GM18870 (cell line): ENCODE results near the gene SRGAP3.

Experiments used
- ATAC-seq: cut with Tn5 transposase; IDR thresholded peaks from one replicate; pipeline ENCODE4 v1.9.1; 2021; ENCODE audit warnings: moderate library complexity; ENCODE audit not compliant: unreplicated experiment

SRGAP3 gene

DNA sequence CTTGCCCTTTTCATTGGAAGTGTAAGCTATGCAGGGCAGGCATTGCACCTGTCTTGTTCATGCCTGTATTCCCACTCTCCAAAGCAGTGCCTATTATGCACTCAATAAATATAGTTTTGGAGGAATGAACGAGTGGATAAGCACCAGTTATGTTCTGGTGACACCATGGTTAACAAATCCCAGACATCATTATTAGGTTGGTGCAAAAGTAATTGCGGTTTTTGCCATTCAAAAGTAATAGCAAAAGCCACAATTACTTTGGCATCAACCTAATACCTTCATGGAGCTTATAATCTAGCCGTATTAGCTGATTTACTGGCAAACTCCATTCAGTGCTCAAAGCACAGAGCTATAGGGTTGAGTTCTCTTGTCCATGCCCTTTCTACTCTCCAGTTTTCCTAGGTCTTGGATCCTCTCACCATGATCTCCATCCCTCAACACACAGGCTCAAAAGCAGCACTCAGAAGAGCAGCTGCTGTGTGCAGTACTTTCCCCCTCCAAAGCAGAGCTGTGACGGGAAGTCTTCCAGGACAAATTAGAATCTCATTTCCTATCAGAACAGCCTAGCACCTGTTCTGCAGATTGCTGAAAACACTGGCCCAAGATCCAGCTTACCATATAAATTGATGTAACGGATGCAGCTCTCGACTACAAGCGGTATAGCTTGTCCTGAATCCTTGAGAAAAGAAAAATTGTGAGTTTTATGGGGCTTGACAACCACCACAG is 223.0 kb downstream of the SRGAP3 start:
- ATAC-seq: no peak

DNA sequence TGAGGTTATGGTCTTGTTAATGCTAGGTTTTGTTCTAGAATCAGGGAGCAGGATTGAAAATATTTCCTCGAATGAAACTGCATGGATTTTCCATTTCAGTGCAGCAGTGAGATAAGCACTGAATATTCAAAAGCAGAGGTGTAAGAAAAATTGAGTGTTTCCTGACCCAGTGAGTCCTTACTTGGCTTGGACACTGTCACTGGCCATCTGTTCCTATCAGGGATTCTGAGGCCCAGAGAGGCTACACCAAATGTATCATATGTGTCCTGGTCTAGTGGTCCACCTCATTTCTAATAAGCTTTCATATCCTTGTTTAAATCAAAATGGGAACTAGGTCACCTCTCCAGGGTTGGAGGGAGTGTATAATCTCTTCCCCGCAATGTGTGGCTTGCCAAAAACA is 225.1 kb downstream of the SRGAP3 start:
- no peak for ATAC-seq

DNA sequence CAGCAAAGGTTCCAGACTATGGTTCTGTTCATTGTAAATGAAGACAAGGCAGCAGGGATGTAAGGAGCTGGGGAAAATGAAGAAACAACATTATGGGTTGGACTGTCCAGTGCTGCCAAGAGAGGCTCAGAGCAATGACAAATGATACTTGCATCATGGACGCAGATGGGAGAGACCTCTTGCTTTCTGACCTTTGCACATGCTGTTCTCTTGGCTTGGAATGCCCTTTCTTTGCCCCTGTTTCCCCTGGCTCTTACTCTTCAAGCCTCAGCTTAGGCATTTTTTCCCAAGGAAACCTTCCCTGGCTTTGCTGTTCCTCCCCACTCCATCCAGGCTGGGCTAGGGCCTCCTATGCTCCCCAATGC is 226.2 kb downstream of the SRGAP3 start:
- ATAC-seq: no peak

DNA sequence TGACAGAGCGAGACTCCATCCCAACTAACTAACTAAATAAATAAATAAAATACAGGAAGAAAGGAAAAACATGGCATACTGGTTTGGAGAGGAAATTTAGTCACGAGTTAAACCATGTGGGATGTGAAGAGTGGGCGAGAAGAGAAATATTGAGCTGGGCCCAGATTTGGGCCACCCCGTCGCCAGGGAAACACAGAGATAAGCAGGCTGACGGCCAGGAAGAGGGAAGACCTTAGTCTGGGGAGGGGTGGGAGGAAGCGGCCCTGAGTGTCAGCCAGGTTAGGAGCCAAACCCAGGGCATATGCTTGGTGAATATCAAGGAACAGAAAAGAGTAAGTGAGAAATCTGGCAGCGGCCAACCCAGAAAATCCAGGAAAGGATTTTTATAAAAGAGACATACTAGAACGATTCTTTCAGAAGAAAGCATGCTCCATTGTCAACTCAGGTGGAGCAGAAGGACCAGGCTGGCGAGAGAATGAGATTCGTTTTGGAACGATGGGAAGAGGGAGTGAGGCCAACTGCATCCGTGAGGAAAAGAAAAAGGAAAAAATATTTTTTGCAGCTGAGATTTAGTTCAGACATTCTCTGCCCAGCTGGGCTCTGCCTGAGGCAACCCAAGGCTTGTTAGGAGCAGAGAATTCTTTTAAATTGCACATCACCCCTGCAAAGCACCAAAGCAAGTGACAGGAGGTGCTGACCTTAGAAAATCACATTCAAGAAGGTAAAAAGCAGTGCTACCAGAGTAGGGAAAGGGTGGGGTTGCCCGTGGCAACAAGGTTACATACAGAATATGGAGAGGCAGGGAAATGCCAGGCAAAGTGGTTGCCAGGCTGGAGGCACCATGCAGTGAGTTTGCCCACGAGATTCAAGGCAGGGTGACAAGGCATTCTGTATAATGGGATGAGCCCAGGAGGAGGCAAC is 226.9 kb downstream of the SRGAP3 start:
- no peak for ATAC-seq

DNA sequence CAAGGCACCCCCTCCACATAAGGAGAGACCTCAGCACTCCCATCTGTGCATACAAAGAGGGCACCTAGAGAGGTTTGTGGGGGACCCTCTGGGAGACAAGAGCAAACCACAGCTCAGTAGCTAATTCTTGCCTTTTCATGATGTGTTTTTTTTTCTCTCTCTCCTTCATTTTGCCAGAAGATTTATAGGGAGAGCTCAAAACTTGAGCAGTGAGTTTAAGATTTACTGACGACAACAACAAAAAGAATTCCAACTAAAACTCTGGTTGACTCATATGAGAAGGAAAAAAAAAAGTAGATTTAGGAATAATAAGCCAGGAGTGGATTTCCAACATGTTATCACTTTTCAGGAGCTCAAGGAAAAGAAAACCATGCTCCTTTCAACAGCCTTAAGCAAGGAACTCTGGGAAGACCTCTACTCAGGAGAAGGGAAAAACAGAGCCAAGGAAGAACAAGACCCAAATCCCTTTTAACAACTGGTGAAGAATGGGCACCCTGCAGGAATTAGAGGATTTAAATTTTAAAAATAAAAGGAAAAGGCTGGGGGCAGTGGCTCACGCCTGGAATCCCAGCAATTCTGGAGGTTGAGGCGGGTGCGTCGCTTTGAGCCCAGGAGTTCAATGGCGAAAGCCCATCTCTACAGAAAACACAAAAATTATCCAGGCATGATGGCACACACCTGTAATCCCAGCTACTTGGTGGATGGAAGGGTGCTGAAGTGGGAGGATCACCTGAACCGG is 228.0 kb downstream of the SRGAP3 start:
- no peak for ATAC-seq

DNA sequence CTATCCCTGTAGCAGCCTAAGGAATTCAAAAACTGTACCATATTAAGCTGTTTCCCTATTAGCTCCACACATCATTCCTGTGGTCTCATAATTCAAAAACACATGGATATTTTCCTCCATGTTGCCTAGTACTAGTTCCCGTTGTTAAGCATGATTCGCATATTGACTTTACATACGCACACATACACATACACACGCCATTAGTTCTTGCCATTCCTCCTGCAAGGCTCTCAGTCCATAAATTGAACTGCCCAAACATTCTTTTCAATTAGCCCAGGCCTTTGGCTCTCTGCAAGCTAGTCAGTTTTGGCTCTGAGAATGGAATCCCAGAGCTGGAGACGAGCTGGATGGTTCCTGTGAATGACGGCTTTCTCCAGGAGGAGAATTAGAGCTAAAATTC is 229.0 kb downstream of the SRGAP3 start:
- ATAC-seq: no peak

DNA sequence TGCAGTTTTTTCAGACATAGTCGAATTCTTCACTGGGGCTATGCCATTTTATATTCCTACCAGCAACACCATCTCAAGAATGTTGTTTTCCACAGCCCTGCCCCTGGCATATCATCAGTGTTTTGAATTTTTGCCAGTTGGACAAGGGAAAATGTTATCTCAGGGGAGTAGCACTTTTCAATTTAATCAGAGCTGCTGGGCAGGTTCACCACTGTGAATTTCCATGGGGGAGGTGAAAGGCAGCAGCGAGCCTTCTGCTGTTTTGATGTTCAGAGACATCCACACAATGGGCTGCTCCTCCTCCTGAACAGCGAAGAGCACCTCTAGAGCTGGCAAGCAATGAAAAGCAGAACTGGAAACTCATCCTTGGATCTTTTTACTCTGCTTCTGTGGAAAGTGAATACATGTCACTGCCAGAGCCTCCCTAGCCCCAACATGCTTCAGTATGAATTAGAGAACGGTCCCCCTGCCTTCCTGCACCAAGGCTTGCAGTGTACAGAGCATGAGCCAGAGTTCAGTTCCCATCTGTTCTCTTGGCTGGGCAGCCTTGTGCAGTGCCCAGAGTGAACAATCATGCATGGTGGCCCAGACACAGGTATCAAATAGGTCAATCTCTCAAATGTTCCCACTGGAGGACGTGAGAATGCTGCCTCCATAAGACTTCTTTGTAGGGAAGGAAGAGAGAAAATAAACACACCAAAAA is 230.0 kb downstream of the SRGAP3 start:
- no peak for ATAC-seq

DNA sequence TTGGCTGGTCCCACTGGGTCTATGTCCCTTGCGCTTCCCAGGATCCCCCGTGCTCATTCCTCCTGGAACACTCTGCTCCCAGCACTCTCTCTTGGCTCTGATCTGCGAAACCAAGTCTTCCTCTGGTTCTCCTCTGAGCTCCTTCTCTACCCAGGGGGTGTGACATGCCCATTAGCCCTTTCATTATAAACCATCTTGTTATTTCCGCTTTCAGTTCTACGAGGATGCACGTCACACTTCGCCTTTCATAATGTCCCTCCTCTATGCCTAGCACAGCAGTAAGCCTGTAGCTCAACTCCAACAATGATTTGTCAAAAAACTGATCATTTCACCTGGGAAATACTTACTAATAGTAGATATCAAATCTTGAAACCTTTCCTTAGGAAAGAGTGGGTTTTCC is 234.2 kb downstream of the SRGAP3 start:
- ATAC-seq: no peak

DNA sequence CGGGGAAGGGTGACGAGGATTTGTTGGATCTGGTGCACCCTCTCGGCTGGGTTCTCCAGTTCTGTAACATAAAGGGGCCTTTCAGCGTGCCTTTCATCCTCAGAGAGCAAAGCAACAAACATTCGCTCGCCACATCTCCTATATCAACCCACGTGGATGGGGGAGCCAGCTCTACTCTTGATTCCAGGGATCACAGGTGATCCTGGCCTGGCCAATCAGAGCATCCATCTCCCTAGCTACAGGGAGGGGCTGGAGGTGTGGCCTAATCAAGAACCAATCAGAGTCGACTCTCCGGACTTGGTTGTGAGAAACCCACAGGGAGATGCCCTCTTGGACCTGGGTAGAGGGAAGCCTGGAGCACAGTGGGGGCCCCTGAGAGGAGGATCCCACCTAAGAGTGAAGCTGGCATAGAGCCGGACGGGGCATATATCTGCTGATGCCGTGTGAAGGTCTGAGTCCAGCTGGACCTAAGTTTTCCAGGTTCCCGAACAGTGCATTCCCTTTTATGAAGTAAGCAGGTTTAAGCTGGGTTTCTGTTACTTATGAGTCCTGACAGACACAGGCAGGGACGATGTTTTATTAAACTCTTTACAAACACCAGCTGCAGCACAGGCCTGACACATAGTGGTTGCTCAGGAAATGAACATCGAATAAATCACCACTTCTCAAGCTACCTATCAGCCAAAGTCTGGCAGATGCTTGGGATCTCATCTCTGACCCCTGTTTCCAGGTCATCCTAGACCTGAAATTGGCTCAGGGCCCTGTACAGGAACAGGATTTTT is 235.5 kb downstream of the SRGAP3 start:
- no peak for ATAC-seq

DNA sequence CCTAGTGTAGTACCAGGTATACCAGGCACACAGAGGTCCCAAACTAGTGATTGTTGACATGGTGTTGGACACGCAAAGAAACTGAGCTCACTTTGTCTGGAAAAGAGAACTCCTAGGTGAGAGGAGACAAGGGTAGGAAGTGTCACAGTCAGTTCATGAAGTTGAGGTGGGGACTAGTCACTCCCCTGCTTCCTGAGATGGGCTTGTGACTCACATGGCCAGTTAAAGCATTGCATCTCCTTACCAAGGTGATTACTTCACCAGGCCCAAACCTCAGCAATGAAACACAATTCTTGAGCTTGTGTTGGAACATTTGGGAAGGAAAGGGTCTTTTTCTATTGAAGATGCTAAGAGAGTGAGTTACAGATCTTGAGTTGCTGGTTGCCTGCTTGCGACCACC is 236.9 kb downstream of the SRGAP3 start:
- no peak for ATAC-seq

DNA sequence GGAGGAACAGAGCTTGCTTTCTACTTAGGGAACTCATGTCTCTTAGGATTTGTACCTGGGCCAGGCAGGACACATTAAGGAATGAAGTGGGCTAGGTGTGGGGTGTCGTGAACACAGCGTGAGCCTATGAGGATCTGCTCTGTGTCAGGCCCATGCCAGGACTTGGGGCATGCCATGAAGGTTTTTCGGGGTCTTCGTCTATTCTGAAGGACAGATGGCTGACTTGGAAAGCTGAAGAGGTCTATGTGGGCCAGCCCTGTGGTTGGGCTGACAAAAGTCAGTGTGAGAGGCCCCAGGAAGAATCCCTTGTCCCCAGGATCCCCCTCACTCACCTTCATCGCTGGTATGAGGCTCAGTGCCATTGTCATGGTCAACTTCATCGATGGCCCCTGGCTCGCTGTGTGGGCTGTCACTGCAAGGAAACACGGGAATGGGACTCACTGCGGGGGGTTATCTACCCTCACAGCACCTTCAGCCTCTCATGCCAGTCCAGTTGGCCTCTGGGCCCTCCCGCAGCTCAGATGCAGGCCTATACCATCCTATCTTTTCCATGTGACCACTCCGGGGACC is 239.4 kb downstream of the SRGAP3 start:
- no peak for ATAC-seq

DNA sequence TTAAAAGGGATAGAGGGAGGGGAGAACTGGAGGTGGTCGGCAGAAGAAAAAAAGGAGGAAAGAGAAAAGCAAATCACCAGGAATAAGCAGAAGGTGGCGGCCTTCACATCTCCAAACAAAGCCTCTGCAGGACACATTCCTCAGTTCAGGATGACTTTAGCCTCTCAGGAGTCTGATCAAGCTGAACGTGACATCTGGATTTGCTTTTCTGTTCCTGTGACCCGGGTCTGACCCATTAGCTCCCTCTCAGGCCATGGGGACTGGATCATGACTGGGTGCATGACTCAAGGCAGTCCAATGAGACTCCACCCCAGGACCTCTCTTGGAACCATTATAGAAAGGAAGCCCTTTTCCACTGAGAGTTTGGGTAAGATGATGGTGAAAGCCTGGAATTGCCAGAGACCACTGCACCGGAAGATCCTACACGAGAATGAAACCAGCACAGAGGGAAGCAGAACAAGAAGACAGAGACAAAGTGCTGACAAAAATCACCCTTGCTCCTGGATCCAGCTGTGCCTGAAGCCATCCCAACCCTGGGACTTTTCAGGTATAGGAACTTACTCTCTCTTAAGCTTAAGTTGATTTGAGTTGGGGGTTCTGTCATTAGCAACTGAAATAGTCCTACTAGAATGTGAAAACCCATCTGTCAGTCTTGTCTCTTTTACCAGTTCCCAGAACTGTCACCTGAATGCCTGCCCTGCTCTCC is 240.7 kb downstream of the SRGAP3 start:
- no peak for ATAC-seq

DNA sequence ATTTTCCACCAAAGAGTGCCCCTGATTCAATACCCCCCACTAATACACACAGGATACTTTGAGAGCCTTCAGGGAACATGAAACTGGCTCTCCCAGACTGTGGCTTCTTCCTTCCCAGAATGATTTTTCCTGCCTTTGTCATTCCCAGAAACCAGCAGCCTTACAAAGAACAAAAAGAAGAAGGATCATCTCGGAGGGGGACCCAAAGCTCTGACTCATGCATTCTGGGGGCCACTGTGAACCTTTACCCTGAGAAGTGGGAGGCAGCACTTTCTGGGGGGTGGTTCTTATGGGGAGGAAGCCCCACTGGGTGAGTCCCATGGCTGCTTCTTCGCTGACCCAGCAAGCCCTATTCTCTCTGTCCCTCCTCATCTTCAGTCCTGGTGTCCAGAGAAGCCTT is 241.5 kb downstream of the SRGAP3 start:
- no peak for ATAC-seq

DNA sequence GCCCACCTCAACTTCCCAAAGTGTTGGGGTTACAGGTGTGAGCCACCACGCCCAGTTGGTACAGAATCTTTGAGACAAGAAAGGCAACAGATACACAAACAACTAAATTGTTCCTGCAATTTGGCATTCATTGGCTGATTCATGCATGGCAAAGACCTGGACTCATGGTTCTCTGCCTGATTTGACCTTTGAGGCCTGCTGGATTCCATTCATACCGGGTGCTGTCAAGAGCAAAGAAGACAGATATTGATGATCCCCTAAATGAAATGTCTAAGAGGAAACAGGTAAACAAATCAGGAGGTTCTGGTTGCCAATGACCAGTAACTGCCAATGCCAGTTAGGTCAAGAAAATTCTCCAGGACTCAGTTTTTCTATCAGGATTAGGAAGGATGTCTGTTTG is 242.2 kb downstream of the SRGAP3 start:
- ATAC-seq: no peak

DNA sequence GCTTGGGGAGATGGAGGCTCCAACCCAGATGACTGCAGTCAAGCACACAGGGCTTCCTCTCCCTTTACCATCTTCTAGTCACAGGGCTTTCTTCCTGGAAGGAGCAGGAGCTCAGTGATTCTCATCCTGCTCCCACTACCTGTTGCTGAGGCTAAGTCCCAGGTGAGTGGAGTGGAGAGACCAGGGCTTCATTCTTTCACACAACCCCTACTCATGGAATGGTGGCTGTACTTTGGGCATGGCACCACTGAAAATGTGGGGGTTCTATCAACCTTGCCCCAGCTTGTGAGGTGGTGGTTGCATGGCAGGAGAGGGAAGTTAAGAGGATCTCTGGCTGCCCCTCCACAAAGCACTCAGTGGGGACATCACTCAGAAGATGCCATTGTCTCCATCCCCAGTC is 249.4 kb downstream of the SRGAP3 start:
- ATAC-seq: no peak

DNA sequence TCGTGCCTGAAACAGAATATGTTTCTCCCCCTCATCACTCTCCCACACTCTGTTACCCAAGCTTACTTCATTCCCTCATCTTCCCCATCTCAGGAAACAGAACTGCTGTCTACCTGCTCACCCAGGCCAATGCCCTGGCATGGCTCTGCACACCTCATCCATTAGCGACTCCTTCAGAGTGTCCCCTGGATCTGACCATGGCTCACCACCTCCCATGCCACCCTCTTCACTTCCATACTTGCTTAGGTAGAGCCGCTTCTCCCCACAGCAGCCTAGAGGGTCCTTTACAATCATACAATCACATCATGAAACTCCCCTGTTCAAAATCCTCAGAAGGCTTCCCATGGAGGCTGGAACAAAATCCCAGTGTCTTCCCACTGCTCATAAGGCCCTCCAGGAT is 252.3 kb downstream of the SRGAP3 start:
- ATAC-seq: no peak

DNA sequence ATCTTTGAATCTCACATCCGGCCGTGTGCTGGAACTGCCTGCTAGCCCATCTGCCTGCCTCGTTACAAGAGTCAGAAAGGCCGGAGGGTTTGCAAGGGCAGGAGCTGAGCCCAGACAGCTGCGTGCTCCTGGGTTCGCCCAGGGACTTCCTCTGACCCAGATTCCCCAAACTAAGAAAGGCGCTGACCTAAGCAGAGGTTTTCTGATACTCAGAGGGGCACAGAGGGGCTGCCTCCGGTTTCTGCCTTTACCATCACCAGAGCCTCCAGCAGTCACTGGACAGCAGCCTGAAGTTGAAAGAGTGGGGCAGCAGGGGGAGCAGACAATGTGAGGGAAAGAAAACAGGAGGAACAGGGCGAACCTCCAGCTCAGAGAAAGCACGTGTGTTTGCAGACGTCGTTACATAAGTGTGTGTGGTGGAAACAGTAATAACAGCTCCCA is 252.7 kb downstream of the SRGAP3 start:
- no peak for ATAC-seq

DNA sequence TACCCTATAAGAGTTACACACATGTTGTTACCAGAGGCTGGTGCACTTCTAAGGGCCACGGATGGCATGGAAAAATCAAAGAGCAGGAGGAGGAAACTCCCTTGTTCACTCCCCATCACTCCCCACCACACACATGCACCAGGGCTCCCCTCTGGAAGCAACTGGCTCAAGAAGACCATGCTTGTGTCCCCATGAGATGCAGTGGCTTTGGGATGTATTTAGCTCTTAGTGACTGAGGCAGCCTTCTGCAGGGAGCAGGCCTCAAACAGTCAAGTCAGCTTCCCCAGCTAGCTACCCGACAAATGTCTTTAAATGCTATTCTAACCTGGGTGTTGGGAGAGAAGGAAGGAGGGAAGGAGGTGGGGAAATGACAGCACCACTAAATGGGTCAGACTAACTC is 253.2 kb downstream of the SRGAP3 start:
- no peak for ATAC-seq

DNA sequence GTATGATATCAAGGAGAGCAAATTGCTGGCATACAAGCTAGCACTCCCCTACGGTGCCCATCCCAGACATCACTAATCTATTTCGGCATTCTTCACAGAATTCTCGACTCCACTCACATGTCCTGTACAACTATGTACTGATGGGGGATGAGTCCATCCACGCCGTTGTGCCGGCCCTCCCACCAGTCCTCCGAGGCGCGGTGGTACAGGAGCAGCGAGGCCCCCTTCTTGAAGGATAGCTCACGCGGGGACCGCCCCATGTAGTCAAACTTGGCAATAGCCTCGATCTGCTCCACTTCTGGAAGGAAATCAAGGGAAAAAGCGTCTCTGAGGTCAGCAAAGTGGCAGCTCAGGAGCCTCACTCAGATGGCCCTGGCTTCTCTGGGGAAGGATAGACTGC is 255.2 kb downstream of the SRGAP3 start:
- no peak for ATAC-seq
